B cell (primary cell): ENCODE data around the gene NAA15.

Experiments
- CTCF ChIP-seq: fragments of 200-600 bp; IDR thresholded peaks from one replicate; pipeline ENCODE4 v1.8.0; 2022; ENCODE audit warnings: antibody characterized with exemption, mild to moderate bottlenecking
- EZH2 ChIP-seq: IDR thresholded peaks from 2 replicates; pipeline ENCODE4 v1.6.1; 2012; ENCODE audit warnings: borderline replicate concordance, low read depth, mild to moderate bottlenecking, moderate library complexity, low read length; ENCODE audit not compliant: insufficient read depth, poor library complexity, severe bottlenecking

GRCh38 chr4:139301821-139302611 is 711 bp downstream of the NAA15 start, which contains the start of gene NDUFC1:
- TF ChIP-seq CTCF (peak; percentile 72), EZH2 (no peak)
